Measurements from ENCODE around the gene C12orf75. TPM values are rescaled to one million over a fixed set of nuclear protein-coding genes. Genes with fewer than 3 reads are reported as not detected.

Gene C12orf75
- 86.7 TPM for polyA plus RNA-seq (2013, experiment 1 of 2)
- polyA plus RNA-seq (2013, experiment 2 of 2), result 111 TPM

DNA sequence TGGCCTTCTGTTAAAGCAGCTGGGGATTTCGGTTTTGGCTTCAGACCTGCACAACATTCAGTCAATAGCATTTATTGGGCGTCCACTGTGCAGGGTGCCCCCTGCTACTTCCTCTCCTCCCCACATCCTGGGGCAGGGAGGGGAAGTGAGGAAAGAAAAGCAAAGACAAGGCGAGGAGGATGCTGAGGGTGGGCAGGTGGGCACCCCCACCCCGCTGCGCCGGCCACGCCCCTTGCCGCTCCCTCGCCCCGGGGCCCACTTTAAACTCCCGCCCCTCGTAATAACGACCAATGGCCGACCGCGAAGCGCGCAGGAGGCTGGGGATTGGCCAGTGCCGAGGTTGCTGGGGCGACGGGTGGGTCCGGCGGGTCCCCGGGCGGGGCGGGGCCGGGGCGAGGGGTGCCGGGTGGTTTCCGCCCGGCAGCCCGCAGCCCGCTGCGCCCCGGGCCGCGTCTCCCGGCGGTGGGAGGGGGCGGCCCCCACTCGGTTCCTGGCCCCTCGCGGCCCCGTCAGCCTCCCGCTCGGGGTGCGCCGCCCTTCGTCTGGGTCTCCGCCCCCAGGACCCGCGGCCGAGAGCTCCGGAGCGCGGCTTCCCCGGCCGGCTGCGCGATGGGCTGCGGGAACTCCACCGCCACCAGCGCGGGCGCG lies at the start of gene C12orf75:
TSS of gene C12orf75 (plus strand) at position 409 of the 648 bp plus-strand sequence. CDS start at position 610, 201 bp downstream.
- Histone ChIP-seq H3K9me3 (ENCODE audit: control insufficient read depth, low read length) (no peaks in the 10 kb centered on the region), H3K4me3 (ENCODE audit: extremely low read depth, insufficient read depth, low read length, poor library complexity, severe bottlenecking) (peak within 1 kb of the TSS; percentile 66), H3K27ac (ENCODE audit: low read depth, low read length, severe bottlenecking) (no peak within 1 kb of the TSS), H3K4me1 (ENCODE audit: control insufficient read depth, insufficient read depth, low read length, poor library complexity, severe bottlenecking) (peaks cover 36% of the 10 kb centered on the region), H3K36me3 (ENCODE audit: control insufficient read depth, insufficient read depth, low read length) (peaks cover 12% of the 10 kb centered on the region)
- WGBS, 2 experiments (ENCODE audit: insufficient coverage in 2 of 2), result 0% methylated on average over 22 to 29 of the region's 66 CpGs

DNA sequence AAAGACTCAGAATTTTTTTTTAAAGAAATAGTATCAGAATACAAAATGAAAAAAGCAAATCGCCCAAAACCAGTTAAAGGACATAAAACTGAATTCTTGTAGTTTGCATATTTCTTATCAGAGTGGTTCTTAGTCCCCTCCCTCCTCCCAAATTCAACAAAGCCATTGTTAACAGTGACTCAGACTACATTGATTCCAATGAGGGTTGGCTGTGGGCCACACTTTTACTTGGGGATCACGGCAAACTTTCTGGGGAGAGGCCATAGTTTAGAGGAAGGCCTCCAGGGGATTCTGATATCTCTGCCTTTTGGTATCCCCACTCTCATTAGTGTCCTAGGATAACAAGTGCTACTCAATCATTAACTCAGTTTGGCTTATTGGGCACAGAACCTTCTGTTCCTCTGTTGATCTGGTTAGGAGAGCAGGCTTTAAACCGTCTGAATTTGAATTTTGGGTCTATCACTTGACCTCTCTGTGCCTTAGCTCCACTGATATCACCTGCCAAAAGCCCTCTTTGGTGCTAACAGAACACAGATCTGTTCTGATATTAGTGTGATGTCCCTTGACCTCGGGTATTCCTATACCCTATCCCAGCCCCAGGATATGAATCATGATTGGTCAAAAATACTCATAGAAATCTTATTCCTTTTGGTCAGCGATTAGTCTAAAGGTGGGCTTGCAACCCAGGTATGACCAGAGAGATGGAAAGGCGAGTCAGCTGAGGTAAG lies 49.4 kb upstream of the C12orf75 start:
- H3K9me3 ChIP-seq (ENCODE audit: control insufficient read depth, low read length), result peaks cover under 1% of the 10 kb centered on the region
- H3K36me3 ChIP-seq (ENCODE audit: control insufficient read depth, insufficient read depth, low read length), result no peaks in the 10 kb centered on the region
- no peak overlapping the region for H3K27ac ChIP-seq (ENCODE audit: low read depth, low read length, severe bottlenecking)
- WGBS, 2 experiments (ENCODE audit: insufficient coverage in 2 of 2), result 78 to 86% methylated on average over 1 to 3 of the region's 6 CpGs
- H3K4me3 ChIP-seq (ENCODE audit: extremely low read depth, insufficient read depth, low read length, poor library complexity, severe bottlenecking), result no peak overlapping the region
- H3K4me1 ChIP-seq (ENCODE audit: control insufficient read depth, insufficient read depth, low read length, poor library complexity, severe bottlenecking), result no peaks in the 10 kb centered on the region

DNA sequence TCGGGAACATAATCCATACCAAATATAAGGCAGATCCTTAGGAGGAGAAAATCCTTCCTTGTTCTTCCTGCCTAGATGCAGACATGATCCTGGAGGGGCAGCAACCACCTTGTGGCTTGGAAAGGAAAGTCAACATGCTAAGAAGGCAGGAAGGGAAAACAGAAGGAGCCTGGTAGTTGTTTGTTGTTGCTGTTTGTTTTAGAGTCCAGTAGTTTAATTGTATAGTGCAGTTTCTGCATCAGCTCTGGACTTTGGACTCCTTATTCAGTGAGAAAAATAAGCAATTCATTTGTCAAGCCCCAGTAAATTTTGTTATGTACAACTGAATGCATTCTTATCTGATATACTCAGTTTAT lies 48.8 kb upstream of the C12orf75 start:
- no CpG with 5 or more reads among the region's 1 CpG for WGBS, 2 experiments (ENCODE audit: insufficient coverage in 2 of 2)
- H3K9me3 ChIP-seq (ENCODE audit: control insufficient read depth, low read length), result peaks cover 3% of the 10 kb centered on the region
- H3K36me3 ChIP-seq (ENCODE audit: control insufficient read depth, insufficient read depth, low read length), result no peaks in the 10 kb centered on the region
- no peak overlapping the region for H3K4me3 ChIP-seq (ENCODE audit: extremely low read depth, insufficient read depth, low read length, poor library complexity, severe bottlenecking)
- no peak overlapping the region for H3K27ac ChIP-seq (ENCODE audit: low read depth, low read length, severe bottlenecking)
- no peaks in the 10 kb centered on the region for H3K4me1 ChIP-seq (ENCODE audit: control insufficient read depth, insufficient read depth, low read length, poor library complexity, severe bottlenecking)

DNA sequence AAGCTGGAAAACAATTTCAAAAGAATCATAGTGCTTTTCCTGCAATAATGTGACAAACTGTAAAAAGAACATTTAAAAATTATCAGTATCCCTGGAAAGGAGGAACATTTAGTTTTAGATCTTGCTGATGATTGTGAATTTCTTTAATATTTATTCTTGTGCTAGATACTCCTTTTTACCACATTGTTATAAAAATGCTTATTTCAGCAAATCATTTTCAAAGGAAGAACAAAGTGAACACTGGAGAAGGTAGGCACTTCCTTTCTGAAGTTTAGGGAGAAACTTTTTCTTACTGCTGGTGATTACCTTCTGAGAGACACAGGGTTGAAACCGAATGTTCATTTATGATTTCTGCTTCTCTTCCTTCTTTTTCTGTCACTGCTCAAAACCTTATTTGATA lies 45.1 kb upstream of the C12orf75 start:
- H3K4me3 ChIP-seq (ENCODE audit: extremely low read depth, insufficient read depth, low read length, poor library complexity, severe bottlenecking), result no peak overlapping the region
- peaks cover 3% of the 10 kb centered on the region for H3K9me3 ChIP-seq (ENCODE audit: control insufficient read depth, low read length)
- no peaks in the 10 kb centered on the region for H3K4me1 ChIP-seq (ENCODE audit: control insufficient read depth, insufficient read depth, low read length, poor library complexity, severe bottlenecking)
- H3K27ac ChIP-seq (ENCODE audit: low read depth, low read length, severe bottlenecking), result no peak overlapping the region
- no CpG with 5 or more reads among the region's 1 CpG for WGBS, 2 experiments (ENCODE audit: insufficient coverage in 2 of 2)
- H3K36me3 ChIP-seq (ENCODE audit: control insufficient read depth, insufficient read depth, low read length), result no peaks in the 10 kb centered on the region

DNA sequence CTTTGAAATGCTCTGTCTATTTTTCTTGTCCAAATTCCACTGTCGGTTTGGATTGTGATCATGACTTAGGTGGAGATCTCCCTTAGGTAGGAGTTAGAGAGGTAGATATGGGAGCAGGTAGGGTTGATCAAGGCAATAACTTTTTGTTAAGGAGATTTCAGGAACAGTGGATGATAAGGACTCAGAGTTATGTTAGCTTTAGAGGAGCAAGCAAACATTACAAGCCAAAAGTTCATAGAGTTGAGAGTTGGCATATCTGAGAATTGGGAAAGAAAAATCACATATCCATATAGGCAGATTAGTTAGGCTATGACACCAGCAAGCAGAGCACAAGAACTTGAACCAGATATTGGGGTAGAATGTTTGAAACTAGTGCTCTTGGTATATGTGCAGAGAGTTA lies 43.1 kb upstream of the C12orf75 start:
- Histone ChIP-seq H3K9me3 (ENCODE audit: control insufficient read depth, low read length) (peaks cover 3% of the 10 kb centered on the region), H3K4me3 (ENCODE audit: extremely low read depth, insufficient read depth, low read length, poor library complexity, severe bottlenecking) (no peak overlapping the region), H3K36me3 (ENCODE audit: control insufficient read depth, insufficient read depth, low read length) (no peaks in the 10 kb centered on the region), H3K27ac (ENCODE audit: low read depth, low read length, severe bottlenecking) (no peak overlapping the region), H3K4me1 (ENCODE audit: control insufficient read depth, insufficient read depth, low read length, poor library complexity, severe bottlenecking) (no peaks in the 10 kb centered on the region)
- 86% methylated on average over 1 of the region's 1 CpG; no CpG with 5 or more reads in 1 of the 2 experiments for WGBS, 2 experiments (ENCODE audit: insufficient coverage in 2 of 2)

DNA sequence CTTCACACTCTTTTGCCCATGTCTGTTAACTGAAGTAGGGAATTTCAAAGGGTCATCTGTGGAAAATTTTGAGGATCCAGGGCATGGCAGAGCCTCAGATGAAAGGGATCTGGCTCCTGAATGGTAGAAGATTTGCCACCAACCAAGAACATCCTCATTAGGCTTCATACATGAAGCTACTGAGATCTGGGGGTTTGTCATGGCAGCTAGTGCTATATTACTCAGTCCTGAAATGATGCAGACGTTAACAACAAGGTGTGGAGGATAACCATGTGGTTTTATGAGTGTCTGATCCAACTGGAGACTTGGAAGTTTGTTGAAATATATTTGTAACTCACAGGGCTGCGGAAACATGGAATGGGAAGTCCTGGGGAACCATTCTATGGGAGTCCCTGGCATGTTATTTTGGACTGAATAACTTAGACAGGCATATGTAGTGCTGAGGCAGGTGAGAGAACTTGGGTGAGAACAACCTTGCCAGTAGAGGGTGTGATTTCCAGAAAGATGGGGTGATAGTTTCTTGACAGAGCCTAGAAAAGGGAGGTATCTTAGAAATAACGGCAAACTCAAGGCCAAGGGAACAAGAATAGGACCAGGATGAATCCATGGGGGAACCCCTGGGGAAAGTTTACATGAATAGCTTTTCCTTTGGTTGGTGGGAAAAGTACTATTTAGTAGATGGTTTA lies 42.0 kb upstream of the C12orf75 start:
- Histone ChIP-seq H3K4me1 (ENCODE audit: control insufficient read depth, insufficient read depth, low read length, poor library complexity, severe bottlenecking) (no peaks in the 10 kb centered on the region), H3K9me3 (ENCODE audit: control insufficient read depth, low read length) (peaks cover 3% of the 10 kb centered on the region), H3K27ac (ENCODE audit: low read depth, low read length, severe bottlenecking) (no peak overlapping the region), H3K36me3 (ENCODE audit: control insufficient read depth, insufficient read depth, low read length) (no peaks in the 10 kb centered on the region), H3K4me3 (ENCODE audit: extremely low read depth, insufficient read depth, low read length, poor library complexity, severe bottlenecking) (no peak overlapping the region)
- 71 to 92% methylated on average over 3 of the region's 3 CpGs for WGBS, 2 experiments (ENCODE audit: insufficient coverage in 2 of 2)

DNA sequence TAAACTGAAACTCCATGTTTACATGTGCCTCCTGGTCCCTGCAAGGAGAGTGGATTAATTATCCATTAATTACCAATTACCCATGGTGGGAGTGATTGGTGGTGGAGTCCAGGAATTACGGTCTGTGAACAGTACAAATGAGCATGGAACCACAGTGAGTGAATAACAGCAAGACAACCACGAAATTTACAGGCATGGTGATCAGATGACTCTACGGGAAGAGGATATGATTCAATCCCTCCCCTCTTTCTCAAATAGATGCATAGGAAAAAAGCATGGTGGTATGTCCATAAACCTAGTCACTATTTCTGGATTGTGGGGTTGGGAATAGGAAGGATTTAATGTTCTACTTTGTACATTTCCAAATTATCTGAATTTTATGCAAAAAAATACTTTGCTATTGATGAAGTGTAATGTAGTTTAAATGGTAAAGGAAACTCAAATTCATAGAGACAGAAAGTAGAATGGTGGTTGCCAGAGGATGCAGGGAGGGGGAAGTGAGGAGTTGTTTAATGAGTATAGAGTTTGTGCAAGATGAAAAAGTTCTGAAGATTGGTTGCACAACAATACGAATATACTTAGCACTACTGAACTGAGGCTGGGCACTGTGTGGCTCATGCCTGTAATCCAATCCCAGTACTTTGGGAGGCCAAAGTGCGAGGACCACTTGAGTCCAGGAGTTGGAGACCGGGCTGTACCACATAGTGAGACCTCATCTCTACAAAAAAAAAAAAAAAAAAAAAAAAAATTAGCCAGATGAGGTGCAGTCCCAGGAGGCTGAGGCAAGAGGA lies 41.2 kb upstream of the C12orf75 start:
- Histone ChIP-seq H3K9me3 (ENCODE audit: control insufficient read depth, low read length) (peaks cover 3% of the 10 kb centered on the region), H3K4me1 (ENCODE audit: control insufficient read depth, insufficient read depth, low read length, poor library complexity, severe bottlenecking) (no peaks in the 10 kb centered on the region), H3K27ac (ENCODE audit: low read depth, low read length, severe bottlenecking) (no peak overlapping the region), H3K4me3 (ENCODE audit: extremely low read depth, insufficient read depth, low read length, poor library complexity, severe bottlenecking) (no peak overlapping the region), H3K36me3 (ENCODE audit: control insufficient read depth, insufficient read depth, low read length) (no peaks in the 10 kb centered on the region)
- WGBS, 2 experiments (ENCODE audit: insufficient coverage in 2 of 2), result 85 to 94% methylated on average over 2 to 3 of the region's 6 CpGs

DNA sequence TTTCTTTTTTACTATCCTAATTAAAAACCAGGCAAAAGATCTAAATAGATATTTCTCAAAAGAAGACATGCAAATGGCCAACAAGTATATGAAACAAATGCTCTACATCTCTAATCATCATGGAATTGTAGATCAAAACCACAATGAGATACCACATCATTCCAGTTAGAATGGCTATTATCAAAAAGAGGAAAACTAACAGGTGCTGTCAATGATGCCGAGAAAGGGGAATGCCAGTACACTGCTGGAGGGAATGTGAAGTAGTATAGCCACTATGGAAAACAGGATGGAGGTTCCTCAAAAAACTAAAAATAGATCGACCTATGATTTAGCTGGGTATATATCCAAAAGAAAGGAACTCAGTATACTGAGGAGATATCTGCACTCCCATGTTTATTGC lies 39.0 kb upstream of the C12orf75 start:
- H3K36me3 ChIP-seq (ENCODE audit: control insufficient read depth, insufficient read depth, low read length), result no peaks in the 10 kb centered on the region
- no peak overlapping the region for H3K27ac ChIP-seq (ENCODE audit: low read depth, low read length, severe bottlenecking)
- H3K4me1 ChIP-seq (ENCODE audit: control insufficient read depth, insufficient read depth, low read length, poor library complexity, severe bottlenecking), result no peaks in the 10 kb centered on the region
- H3K9me3 ChIP-seq (ENCODE audit: control insufficient read depth, low read length), result no peaks in the 10 kb centered on the region
- no peak overlapping the region for H3K4me3 ChIP-seq (ENCODE audit: extremely low read depth, insufficient read depth, low read length, poor library complexity, severe bottlenecking)
- WGBS, 2 experiments (ENCODE audit: insufficient coverage in 2 of 2), result 88 to 100% methylated on average over 1 to 2 of the region's 2 CpGs

DNA sequence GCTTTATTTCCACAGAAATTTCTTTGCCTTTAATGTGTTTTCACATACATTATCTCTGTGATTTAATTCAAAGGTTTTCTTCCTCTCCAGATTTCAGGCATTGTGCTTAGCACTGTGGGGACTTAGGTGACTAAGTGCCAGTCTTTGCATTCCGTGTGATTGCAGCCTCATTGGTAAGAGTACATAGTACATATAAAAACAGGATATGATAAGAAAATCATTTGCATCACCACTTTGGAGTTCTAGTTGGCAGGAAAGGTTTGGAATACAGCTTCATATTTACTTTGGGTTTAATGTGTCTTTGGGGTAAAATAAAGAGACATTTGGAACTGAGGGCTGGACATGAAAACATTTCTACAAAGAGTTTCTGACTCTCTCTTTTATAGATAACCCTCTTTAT lies 37.8 kb upstream of the C12orf75 start:
- Histone ChIP-seq H3K36me3 (ENCODE audit: control insufficient read depth, insufficient read depth, low read length) (no peaks in the 10 kb centered on the region), H3K4me3 (ENCODE audit: extremely low read depth, insufficient read depth, low read length, poor library complexity, severe bottlenecking) (no peak overlapping the region), H3K9me3 (ENCODE audit: control insufficient read depth, low read length) (peaks cover 4% of the 10 kb centered on the region), H3K4me1 (ENCODE audit: control insufficient read depth, insufficient read depth, low read length, poor library complexity, severe bottlenecking) (no peaks in the 10 kb centered on the region), H3K27ac (ENCODE audit: low read depth, low read length, severe bottlenecking) (no peak overlapping the region)
- WGBS, 2 experiments (ENCODE audit: insufficient coverage in 2 of 2), result no CpG with 5 or more reads among the region's 1 CpG

DNA sequence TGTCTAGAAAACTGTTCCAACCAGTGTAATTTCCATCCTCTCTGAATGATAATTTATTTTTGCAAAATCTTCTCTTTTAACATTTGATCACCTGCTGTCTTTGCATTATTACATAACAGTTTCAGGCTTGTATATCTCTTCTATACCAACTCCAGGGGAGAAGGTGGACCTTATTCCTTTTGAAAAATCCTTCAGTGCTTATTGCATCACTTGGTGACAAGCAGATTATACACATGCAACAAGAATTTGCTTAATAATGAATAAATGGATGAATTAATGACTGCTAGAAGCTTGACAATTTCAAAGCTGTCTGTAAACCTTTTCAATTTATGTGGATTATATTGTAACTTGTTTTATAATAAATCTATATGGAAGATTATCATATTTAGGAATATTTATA lies 37.3 kb upstream of the C12orf75 start:
- no peaks in the 10 kb centered on the region for H3K4me1 ChIP-seq (ENCODE audit: control insufficient read depth, insufficient read depth, low read length, poor library complexity, severe bottlenecking)
- H3K36me3 ChIP-seq (ENCODE audit: control insufficient read depth, insufficient read depth, low read length), result no peaks in the 10 kb centered on the region
- no peak overlapping the region for H3K4me3 ChIP-seq (ENCODE audit: extremely low read depth, insufficient read depth, low read length, poor library complexity, severe bottlenecking)
- H3K27ac ChIP-seq (ENCODE audit: low read depth, low read length, severe bottlenecking), result no peak overlapping the region
- peaks cover 6% of the 10 kb centered on the region for H3K9me3 ChIP-seq (ENCODE audit: control insufficient read depth, low read length)

All from mesodermal cell (in vitro differentiated cells).